Iris pigment epithelial cell (primary cell): ENCODE results near the gene PARL.

ENCODE experiments used
- DNase-seq: peaks from one replicate; pipeline ENCODE4 v3.0.0-alpha.2; 2011; ENCODE audit warnings: low read depth

The PARL gene

GRCh38 chr3:183854318-183855035, 30.2 kb downstream of the PARL start:
- no peak for DNase-seq

- DNase-seq: peak; percentile 44
These were observed 38.9 kb downstream of the PARL start for GRCh38 chr3:183845608-183846288.

DNA sequence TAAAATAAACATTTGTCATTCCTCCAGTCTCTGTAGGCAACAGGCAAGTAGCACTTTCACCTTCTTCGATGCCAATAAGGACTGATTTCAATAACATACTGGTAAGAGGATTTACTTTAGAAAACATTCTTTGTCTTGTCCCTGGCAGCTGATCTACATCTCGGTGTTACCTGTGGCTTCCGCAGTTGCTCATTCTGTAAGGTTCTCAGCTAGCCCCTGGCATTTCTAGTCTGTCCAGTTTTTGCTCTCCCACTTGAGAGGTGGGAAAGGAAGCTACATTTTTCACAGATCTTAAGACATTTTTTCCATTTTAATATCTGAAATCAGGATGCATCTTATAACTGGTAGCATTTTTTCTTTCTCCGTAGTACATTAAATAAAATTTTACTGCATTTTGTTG, 39.6 kb downstream of the PARL start:
- DNase-seq: no peak

GRCh38 chr3:183844606-183845005, 40.1 kb downstream of the PARL start:
- DNase-seq: peak; percentile 89

DNA sequence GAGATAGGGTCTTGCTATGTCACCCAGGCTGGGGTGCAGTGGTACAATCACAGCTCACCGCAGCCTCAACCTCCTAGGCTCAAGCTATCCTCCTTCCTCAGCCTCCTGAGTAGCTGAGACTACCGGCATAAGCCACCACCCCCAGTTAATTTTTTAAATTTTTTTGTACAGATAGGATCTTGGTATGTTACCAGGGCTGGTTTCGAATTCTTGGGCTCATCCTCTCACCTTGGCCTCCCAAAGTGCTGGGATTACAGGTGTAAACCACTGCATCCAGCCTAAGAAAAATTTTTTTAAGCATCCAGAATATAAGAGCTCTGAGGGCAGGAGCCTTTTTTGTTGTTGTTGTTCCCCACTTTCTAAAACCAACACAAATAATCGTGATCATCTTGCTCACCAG, 44.9 kb downstream of the PARL start:
- DNase-seq: no peak

DNA sequence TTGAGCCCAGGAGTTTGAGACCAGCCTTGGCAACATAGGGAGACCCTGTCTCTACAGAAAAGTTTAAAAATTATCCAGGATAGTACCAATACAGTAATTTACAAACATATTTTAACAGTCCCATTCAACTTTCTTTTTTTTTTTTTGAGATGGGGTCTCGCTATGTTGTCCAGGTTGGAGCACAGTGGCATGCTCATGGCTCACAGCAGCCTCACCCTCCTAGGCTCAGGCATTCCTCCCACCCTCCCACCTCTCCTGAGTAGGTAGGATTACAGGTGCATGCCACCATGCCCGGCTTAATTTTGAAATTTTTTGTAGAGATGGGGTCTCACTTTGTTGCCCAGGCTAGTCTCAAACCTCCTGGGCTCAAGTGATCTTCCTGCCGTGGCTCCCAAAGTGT, 46.8 kb downstream of the PARL start:
- DNase-seq: no peak

DNA sequence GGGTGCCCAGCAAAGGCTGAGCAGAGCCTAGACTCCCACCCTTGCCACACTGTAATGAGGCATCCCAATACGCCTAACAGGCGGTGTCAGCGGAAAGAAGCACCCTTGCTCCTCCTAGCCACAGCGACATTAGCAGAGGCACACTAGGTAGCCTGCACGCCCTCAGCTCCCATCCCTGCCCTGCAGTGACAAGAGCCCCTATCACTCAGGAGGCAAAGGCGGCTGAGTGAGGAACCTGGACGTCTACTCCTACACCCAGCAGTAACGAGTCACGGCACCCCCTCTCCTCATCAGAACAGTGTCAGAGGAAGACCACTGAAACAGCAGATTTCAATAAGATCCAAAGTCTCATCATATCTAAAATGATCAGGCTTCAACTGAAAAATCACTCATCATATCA, 47.3 kb downstream of the PARL start:
- DNase-seq: no peak

- no peak for DNase-seq
These were observed 51.2 kb downstream of the PARL start for GRCh38 chr3:183833516-183833915.

- no peak for DNase-seq
These were observed 54.5 kb downstream of the PARL start for GRCh38 chr3:183830187-183830586.

- no peak for DNase-seq
These were observed 55.2 kb downstream of the PARL start for GRCh38 chr3:183829466-183829865.

DNA sequence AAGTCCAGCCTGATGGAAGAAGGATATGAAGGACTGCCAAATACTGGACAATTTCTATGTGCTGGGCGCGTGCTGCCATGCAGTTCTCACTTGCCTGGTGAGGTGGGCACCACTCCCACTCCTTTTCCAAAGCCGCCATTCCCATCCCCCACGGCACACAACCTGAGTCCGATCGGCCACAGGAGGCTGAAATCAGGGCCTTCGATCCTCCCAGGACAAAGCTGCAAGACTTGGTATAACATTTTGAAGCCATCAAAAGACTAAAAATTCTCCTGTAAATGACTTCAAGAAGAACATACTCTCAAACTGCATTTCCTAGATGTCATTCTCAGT, 56.2 kb downstream of the PARL start:
- DNase-seq: no peak

GRCh38 chr3:183827809-183828537, 56.7 kb downstream of the PARL start:
- no peak for DNase-seq

- DNase-seq: no peak
These were observed 58.0 kb downstream of the PARL start for GRCh38 chr3:183826448-183827250.

DNA sequence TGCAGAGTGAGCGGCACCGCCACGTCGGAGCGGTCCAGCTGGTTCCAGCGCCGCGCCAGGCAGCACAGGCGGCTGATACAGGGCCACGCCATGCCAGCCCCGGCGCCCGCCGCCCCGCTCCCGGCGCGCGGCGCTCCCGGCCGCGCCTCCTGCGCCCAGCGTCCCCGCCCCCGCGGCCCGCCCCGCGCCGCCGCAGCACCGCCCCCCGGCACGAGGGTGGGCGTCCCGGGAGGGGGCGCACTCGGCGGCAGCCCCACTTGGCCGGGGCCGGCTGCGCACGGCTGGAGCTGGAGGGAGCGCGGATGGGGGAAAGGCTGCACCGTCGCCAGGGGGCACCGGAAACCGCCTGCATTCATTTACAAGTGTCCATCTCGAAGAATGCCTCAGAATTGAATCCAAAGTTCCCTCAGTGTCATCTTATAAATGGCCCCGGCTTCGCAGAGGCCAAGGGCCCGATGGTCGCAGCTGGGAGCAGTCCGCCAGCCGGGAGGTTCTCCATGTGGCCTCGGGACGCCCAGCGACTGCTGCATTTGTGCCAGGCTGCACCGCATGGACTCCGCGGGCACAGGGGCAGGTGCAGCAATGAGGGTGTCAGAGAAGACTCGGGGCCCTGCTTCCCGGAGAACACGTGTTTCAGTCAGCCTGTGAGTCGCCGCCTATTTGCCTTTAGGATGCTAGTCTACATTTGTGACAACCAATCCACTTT, 59.1 kb downstream of the PARL start, which contains the start of gene MAP6D1:
Gene MAP6D1 (minus strand): TSS at position 122 of the 706 bp plus-strand sequence. CDS start 30 bp downstream, at position 92.
- DNase-seq: peak; percentile 39

DNA sequence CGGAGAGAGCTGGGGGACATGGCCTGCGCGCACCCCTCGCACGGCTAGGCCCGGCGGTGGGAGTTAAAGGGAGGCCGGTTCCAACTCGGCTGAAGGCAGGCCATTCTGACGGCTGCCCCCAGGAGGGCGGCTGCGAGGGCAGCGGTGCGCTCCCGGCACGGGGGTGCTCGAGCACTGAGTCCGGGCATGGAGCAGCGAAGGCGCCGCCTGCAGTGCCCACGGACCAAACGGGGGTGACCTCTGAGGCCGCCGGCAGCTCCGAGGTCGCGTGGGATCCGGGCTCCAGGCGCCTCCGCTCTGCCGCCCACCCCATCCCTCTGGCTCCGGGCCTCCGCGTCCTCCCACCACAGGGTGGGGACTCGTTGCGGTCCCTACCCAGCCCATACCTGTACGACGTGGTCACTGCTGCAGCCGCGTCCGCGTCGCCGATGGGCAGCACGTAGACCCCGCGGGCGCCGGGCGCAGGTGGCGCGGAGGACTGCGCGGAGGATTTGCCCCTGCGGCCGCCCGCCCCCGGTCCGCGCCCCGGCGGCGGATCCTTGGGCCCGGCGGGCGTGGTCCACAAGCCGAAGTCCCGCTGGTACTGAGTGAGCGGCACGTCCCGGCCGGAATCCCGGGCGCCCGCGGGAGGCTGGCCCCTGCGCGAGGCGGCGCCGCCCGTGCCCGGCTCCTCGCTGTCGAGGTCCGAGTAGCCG, 59.8 kb downstream of the PARL start:
- no peak for DNase-seq

DNA sequence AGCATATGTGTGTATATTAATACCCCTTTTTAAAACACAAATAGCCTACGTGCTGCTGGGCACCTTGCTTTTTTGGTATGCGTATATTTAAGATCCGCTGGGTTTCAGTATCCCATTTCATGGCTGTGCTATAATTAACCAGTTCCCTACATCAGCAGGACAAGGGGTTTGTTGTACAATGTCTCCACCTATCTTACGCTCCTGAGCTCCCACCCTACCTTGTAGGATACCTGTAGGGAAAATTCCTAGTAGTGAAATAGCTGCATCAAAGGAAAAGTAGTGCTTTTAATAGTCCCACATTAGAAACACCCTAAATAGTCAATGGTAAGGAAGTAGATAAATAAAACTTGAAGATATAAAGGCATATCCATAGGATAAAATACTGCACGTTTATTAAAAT, 60.7 kb downstream of the PARL start:
- DNase-seq: no peak

- no peak for DNase-seq
These were observed 62.0 kb downstream of the PARL start for GRCh38 chr3:183822631-183823030.

DNA sequence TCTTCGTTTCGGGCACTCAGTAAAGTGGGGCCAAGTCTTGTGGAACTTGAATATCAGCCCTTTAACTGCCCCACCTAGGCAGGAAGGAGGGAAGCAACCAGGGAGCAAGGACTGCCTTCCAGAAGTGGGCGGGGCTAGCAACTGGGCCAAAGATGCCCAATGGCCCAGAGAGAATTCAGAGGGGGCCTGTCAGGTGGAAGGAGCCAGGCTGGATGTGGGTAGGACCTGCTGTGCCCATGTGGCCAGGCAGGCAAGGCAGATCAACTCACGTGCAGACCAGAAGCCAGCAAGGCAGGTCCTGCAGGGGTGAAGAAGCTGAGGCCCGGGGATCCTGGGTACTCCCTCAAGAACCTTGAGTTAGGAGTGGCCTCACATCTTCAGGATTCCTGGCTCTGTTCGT, 64.8 kb downstream of the PARL start:
- DNase-seq: no peak

GRCh38 chr3:183818706-183819624, 65.7 kb downstream of the PARL start:
- DNase-seq: no peak

DNA sequence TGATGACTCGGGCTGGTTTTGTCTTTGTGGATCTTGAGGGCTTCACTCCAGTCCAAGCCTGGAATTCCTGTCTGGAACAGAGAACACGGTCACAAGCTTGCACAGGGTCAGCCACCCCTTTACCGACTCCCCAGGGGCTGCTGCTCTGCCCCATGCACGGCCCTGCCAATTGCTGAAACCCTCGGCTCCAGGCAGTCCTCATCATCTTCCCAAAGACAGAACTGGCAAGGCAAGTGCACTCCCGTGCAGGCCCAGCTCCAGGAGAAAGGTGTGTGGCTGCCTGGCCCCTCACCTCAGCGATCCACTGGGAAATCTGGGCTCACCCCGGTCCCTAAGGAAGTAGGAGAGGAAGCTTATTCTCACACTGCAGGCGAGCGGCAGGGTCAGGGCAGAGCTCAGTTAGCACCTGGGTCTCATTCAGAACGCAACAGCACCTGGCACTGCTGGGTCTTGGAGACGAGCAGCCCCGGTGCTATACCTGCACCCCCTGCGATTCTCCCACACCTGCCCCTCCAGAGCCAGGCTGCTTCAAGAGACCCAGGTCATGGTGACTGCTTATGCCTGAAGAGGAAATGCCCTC, 66.5 kb downstream of the PARL start:
- DNase-seq: no peak
